NCI-H1105 (cell line): ENCODE data around the gene DPPA5.
"Not testable (repeated sequence)": the region's sequence is repeated elsewhere in the genome, so short reads cannot be mapped to it uniquely, and the experiment has no call there.

Experiments used
- DNase-seq: peaks from one replicate; lab custom pipeline; 2025; lab: John Stamatoyannopoulos, UW

The DPPA5 gene

GRCh38 chr6:73353636-73354593, at the start of gene DPPA5:
DPPA5 (minus strand) TSS chr6:73354276; CDS start chr6:73354225, 51 bp downstream.
- DNase-seq, result no peak

GRCh38 chr6:73400656-73401055, 46.6 kb upstream of the DPPA5 start:
- no peak for DNase-seq

- DNase-seq, result no peak
These were observed 41.8 kb upstream of the DPPA5 start for GRCh38 chr6:73395875-73396274.

GRCh38 chr6:73394577-73395354, 40.7 kb upstream of the DPPA5 start, which contains the start of gene DDX43:
DDX43 (plus strand) TSS chr6:73394828; CDS start chr6:73394906, 78 bp downstream.
- no peak for DNase-seq

- no peak for DNase-seq
These were observed 39.2 kb upstream of the DPPA5 start for GRCh38 chr6:73393278-73393677.

GRCh38 chr6:73392188-73392587, 38.1 kb upstream of the DPPA5 start:
- not testable (repeated sequence) for DNase-seq

- DNase-seq, result no peak
These were observed 37.6 kb upstream of the DPPA5 start for GRCh38 chr6:73391675-73392074.

GRCh38 chr6:73389854-73390253, 35.8 kb upstream of the DPPA5 start:
- DNase-seq, result no peak

GRCh38 chr6:73388800-73389512, 34.9 kb upstream of the DPPA5 start:
- peak; percentile 50 for DNase-seq

GRCh38 chr6:73388433-73388799, 34.3 kb upstream of the DPPA5 start:
- no peak for DNase-seq

GRCh38 chr6:73382462-73383113, 28.5 kb upstream of the DPPA5 start:
- no peak for DNase-seq

- not testable (repeated sequence) for DNase-seq
These were observed 27.5 kb upstream of the DPPA5 start for GRCh38 chr6:73381531-73381930.

GRCh38 chr6:73377225-73377624, 23.1 kb upstream of the DPPA5 start:
- DNase-seq, result no peak

- no peak for DNase-seq
These were observed 21.1 kb upstream of the DPPA5 start for GRCh38 chr6:73375216-73375615.

GRCh38 chr6:73372516-73372915, 18.4 kb upstream of the DPPA5 start:
- no peak for DNase-seq

GRCh38 chr6:73371984-73372383, 17.9 kb upstream of the DPPA5 start:
- no peak for DNase-seq

GRCh38 chr6:73369563-73369962, 15.5 kb upstream of the DPPA5 start, which contains the start of gene OOEP:
OOEP (minus strand) TSS chr6:73369897; CDS start chr6:73369792, 105 bp downstream.
- DNase-seq, result no peak

GRCh38 chr6:73369157-73369556, 15.1 kb upstream of the DPPA5 start:
- DNase-seq, result no peak

- DNase-seq, result no peak
These were observed 14.6 kb upstream of the DPPA5 start for GRCh38 chr6:73368675-73369074.

- no peak for DNase-seq
These were observed 13.8 kb upstream of the DPPA5 start for GRCh38 chr6:73367761-73368355.

- DNase-seq, result no peak
These were observed 10.5 kb upstream of the DPPA5 start for GRCh38 chr6:73364549-73364948.
